Hematopoietic multipotent progenitor cell treated with erythropoietin and hydrocortisone succinate and interleukin-3 and kit ligand, for 8 days (in vitro differentiated cells): ENCODE data around the gene CARM1.

Experiments used
- DNase-seq: peaks from one replicate; pipeline ENCODE4 v3.0.0-alpha.2; 2015

CARM1 gene

GRCh38 chr19:10911579-10912363 is 40.4 kb downstream of the CARM1 start:
- DNase-seq: no peak

- no peak for DNase-seq
These were observed 41.3 kb downstream of the CARM1 start for GRCh38 chr19:10912619-10913018.

GRCh38 chr19:10913716-10914340 is 42.5 kb downstream of the CARM1 start:
- DNase-seq: no peak

GRCh38 chr19:10915130-10916091 is 44.1 kb downstream of the CARM1 start:
- no peak for DNase-seq

GRCh38 chr19:10916602-10917001 is 45.2 kb downstream of the CARM1 start:
- no peak for DNase-seq

- DNase-seq: no peak
These were observed 47.0 kb downstream of the CARM1 start for GRCh38 chr19:10918359-10918758.

- DNase-seq: no peak
These were observed 48.3 kb downstream of the CARM1 start for GRCh38 chr19:10919352-10920287.

- DNase-seq: no peak
These were observed 48.9 kb downstream of the CARM1 start for GRCh38 chr19:10920288-10920655.

GRCh38 chr19:10920781-10921180 is 49.4 kb downstream of the CARM1 start:
- DNase-seq: no peak

- DNase-seq: no peak
These were observed 50.0 kb downstream of the CARM1 start for GRCh38 chr19:10921199-10921909.

GRCh38 chr19:10921910-10922637 is 50.7 kb downstream of the CARM1 start:
- no peak for DNase-seq

- no peak for DNase-seq
These were observed 51.3 kb downstream of the CARM1 start for GRCh38 chr19:10922638-10923014.

GRCh38 chr19:10923260-10924112 is 52.1 kb downstream of the CARM1 start:
- DNase-seq: no peak

GRCh38 chr19:10924597-10924996 is 53.2 kb downstream of the CARM1 start:
- DNase-seq: no peak

GRCh38 chr19:10927730-10928562 is 56.6 kb downstream of the CARM1 start:
- peak; percentile 36 for DNase-seq

- DNase-seq: peak; percentile 99
These were observed 57.4 kb downstream of the CARM1 start, which contains the start of the genes TIMM29 and YIPF2 for GRCh38 chr19:10928563-10929401. TIMM29 (plus strand) TSS chr19:10928811; CDS start chr19:10928823, 12 bp downstream. YIPF2 (minus strand) TSS chr19:10928639; CDS start chr19:10928410, 229 bp downstream.

- no peak for DNase-seq
These were observed 58.0 kb downstream of the CARM1 start for GRCh38 chr19:10929402-10929794.
